K562 (cell line): ENCODE measurements around the gene AKT1. TPM values are rescaled to one million over a fixed set of nuclear protein-coding genes. Genes with fewer than 3 reads are reported as not detected.

Experiments used
- ATAC-seq: fragments of 200-7000 bp; cut with Tn5 transposase; 3 replicates; pipeline ENCODE4 v1.9.1; 2020; ENCODE audit warnings: moderate library complexity
- BruUV-seq: library from RNA; stranded (reverse); fragments of 400-500 nt; replicated peaks from 2 replicates; lab custom pipeline; 2021; lab: Mats Ljungman, UMichigan
- CTCF ChIA-PET: fragments of 300-600 bp; formaldehyde crosslinking; extraction: SDS; loops from one replicate; lab custom pipeline; 2021; ENCODE audit warnings: low intra/inter-chr PET ratio; lab: Yijun Ruan, JAX
- POLR2A ChIA-PET: fragments of 300-600, 350-650 bp; sonication (Branson Sonifier 250); formaldehyde crosslinking; extraction: SDS; loops from one replicate; lab custom pipeline; 2021; ENCODE audit warnings: antibody characterized with exemption, inconsistent platforms; lab: Yijun Ruan, JAX
- DNase-seq, 4 experiments: peaks; one replicate each; pipeline versions ENCODE4 v3.0.0 to v3.0.0-alpha.2; 2011 to 2018; ENCODE audit warnings: low spot score in 3 of 4, mixed read lengths in 3 of 4; ENCODE audit errors: extremely low read depth in 1 of 4
- FAIRE-seq: peaks from 2 replicates; lab custom pipeline; 2011; peaks lifted over from hg19 to GRCh38; lab: Jason Lieb, UNC
- H2AFZ ChIP-seq: 2 replicates; pipeline ENCODE4 v1.6.0; 2011; ENCODE audit warnings: low read depth, low read length, control low read depth, inconsistent platforms
- H3K27ac ChIP-seq: fragments of 200-600 bp; 3 replicates; pipeline ENCODE4 v1.8.0; 2011; ENCODE audit warnings: low read depth, mild to moderate bottlenecking, control low read depth, inconsistent platforms, low read length, moderate library complexity, mixed read lengths; ENCODE audit errors: extremely low read depth
- H3K27me3 ChIP-seq, 2 experiments: fragments of 300-600 bp in 1 of 2; 2 replicates in 1 of 2; 3 replicates in 1 of 2; pipeline versions ENCODE4 v1.6.0 to v1.8.0; 2011; ENCODE audit warnings: inconsistent platforms in 2 of 2, low read length in 2 of 2, mild to moderate bottlenecking in 1 of 2, mixed read lengths in 1 of 2, moderate library complexity in 1 of 2; ENCODE audit not compliant: control insufficient read depth in 2 of 2, insufficient read depth in 2 of 2
- H3K36me3 ChIP-seq: fragments of 300-600 bp; 3 replicates; pipeline ENCODE4 v1.8.0; 2011; ENCODE audit warnings: mild to moderate bottlenecking, low read length, inconsistent platforms; ENCODE audit not compliant: control insufficient read depth, insufficient read depth
- H3K4me1 ChIP-seq, 2 experiments: fragments of 200-600 bp in 1 of 2; replicated peaks in 1 of 2; 2 replicates in 1 of 2; 3 replicates in 1 of 2; pipeline versions ENCODE4 v1.5.1 to v1.8.0; 2011; ENCODE audit warnings: inconsistent platforms in 2 of 2, low read length in 2 of 2, mild to moderate bottlenecking in 1 of 2, mixed read lengths in 1 of 2, moderate library complexity in 1 of 2; ENCODE audit not compliant: control insufficient read depth in 2 of 2, insufficient read depth in 2 of 2
- H3K4me2 ChIP-seq: 2 replicates; pipeline ENCODE4 v1.6.1; 2011; ENCODE audit warnings: low read length, control low read depth, inconsistent platforms, mixed read lengths; ENCODE audit not compliant: insufficient read depth
- H3K4me3 ChIP-seq: fragments of 200-600 bp; sonication (generic), shearing (Covaris generic); 2 replicates; pipeline ENCODE4 v1.5.1; 2016; ENCODE audit warnings: control low read depth, inconsistent platforms
- H3K79me2 ChIP-seq: fragments of 200-600 bp; 3 replicates; pipeline ENCODE4 v1.8.0; 2011; ENCODE audit warnings: low read length, inconsistent platforms; ENCODE audit not compliant: control insufficient read depth, insufficient read depth
- H3K9ac ChIP-seq, 2 experiments: 2 replicates each; pipeline versions ENCODE4 v1.6.0 to v1.6.1; 2011; ENCODE audit warnings: low read depth in 2 of 2, low read length in 2 of 2, control low read depth in 1 of 2, inconsistent platforms in 1 of 2, mild to moderate bottlenecking in 1 of 2, mixed read lengths in 1 of 2; ENCODE audit not compliant: insufficient read depth in 1 of 2
- H3K9me1 ChIP-seq: one replicate; pipeline ENCODE4 v1.6.0; 2011; ENCODE audit warnings: inconsistent platforms, mild to moderate bottlenecking, low read length, moderate library complexity; ENCODE audit not compliant: control insufficient read depth, insufficient read depth
- H3K9me3 ChIP-seq: replicated peaks from 2 replicates; pipeline ENCODE4 v1.5.1; 2011; ENCODE audit warnings: low read depth, low read length, inconsistent platforms; ENCODE audit not compliant: control insufficient read depth, insufficient read depth
- H4K20me1 ChIP-seq: replicated peaks from 2 replicates; pipeline ENCODE4 v1.6.1; 2011; ENCODE audit warnings: low read length, inconsistent platforms, mixed read lengths; ENCODE audit not compliant: control insufficient read depth, insufficient read depth
- HMGXB4 ChIP-seq: sonication (generic); formaldehyde crosslinking; IDR thresholded peaks from 2 replicates; pipeline ENCODE4 v1.8.1; 2023; ENCODE audit warnings: mild to moderate bottlenecking, missing genetic modification reagents
- NCOA4 ChIP-seq: fragments of 450-650 bp; IDR thresholded peaks from 2 replicates; pipeline ENCODE4 v1.6.1; 2018; ENCODE audit warnings: mild to moderate bottlenecking; ENCODE audit not compliant: partially characterized antibody
- PHF20 ChIP-seq: fragments of 450-650 bp; IDR thresholded peaks from 2 replicates; pipeline ENCODE4 v1.6.1; 2018; ENCODE audit not compliant: partially characterized antibody
- PHF21A ChIP-seq: fragments of 450-650 bp; IDR thresholded peaks from 2 replicates; pipeline ENCODE4 v1.6.1; 2017; ENCODE audit warnings: low read depth, borderline replicate concordance
- POLR2AphosphoS2 ChIP-seq: IDR thresholded peaks from 2 replicates; pipeline ENCODE4 v1.6.1; 2012; ENCODE audit warnings: low read length, improper control_type of control experiment
- RBM17 ChIP-seq: fragments of 200-400 bp; formaldehyde crosslinking; IDR thresholded peaks from 2 replicates; pipeline ENCODE4 v1.6.1; 2017; ENCODE audit warnings: low read depth, mild to moderate bottlenecking, low read length, borderline replicate concordance
- TAF9B ChIP-seq: fragments of 450-650 bp; IDR thresholded peaks from 2 replicates; pipeline ENCODE4 v1.6.1; 2018; ENCODE audit warnings: mild to moderate bottlenecking; ENCODE audit not compliant: partially characterized antibody
- TFAP4 ChIP-seq: sonication (generic); formaldehyde crosslinking; IDR thresholded peaks from 2 replicates; pipeline ENCODE4 v1.8.0; 2022; ENCODE audit warnings: missing genetic modification reagents, mild to moderate bottlenecking, moderate library complexity, borderline replicate concordance
- ZNF41 ChIP-seq: fragments of 250-450 bp; sonication (Bioruptor Pico); conservative IDR thresholded peaks from 2 replicates; pipeline ENCODE4 v1.4.0; 2020; ENCODE audit warnings: mild to moderate bottlenecking
- WGBS: fragments of 100-300 bp; shearing (Covaris generic); methylation state at CpG from one replicate; pipeline ENCODE4 v1.1.6; 2016; ENCODE audit warnings: low coverage, mixed read lengths; ENCODE audit not compliant: insufficient coverage; ENCODE audit errors: missing lambda C conversion rate; 5-methylcytosine and 5-hydroxymethylcytosine counted together
- in situ Hi-C: fragments of 300-500 bp; cut with MboI; formaldehyde crosslinking; loops from 4 replicates; pipeline ENCODE4 v1.15.0; 2018; ENCODE audit warnings: inconsistent platforms, mixed read lengths
- intact Hi-C: fragments of 100-400 bp; cut with micrococcal nuclease; formaldehyde crosslinking; loops from 2 replicates; pipeline ENCODE4 v1.14.2; 2022
- polyA plus RNA-seq, 8 experiments: library from polyadenylated mRNA; depleted of rRNA in 4 of 8; stranded (reverse) in 5 of 8; unstranded in 3 of 8; fragments of >200 nt; fragmentation: Nextera tagmentation in 2 of 8; fragmentation: Illumina TruSeq in 1 of 8; extraction: Ambion mirVana in 2 of 8; extraction: Trizol in 1 of 8; gene quantifications; 2 replicates each; pipeline versions ENCODE4 v1.2.1 to v1.2.3, GENCODE V29; 2011 to 2014; ENCODE audit warnings: inconsistent platforms in 1 of 8, missing spikeins in 1 of 8
- total RNA-seq, 7 experiments: library from RNA; depleted of rRNA in 6 of 7; stranded (reverse); fragments of >200 nt in 6 of 7; fragmentation: Illumina TruSeq in 2 of 7; extraction: Trizol in 2 of 7; gene quantifications; 2 replicates each; pipeline versions ENCODE4 v1.2.1 to v1.2.3, GENCODE V29; 2011 to 2021; ENCODE audit warnings: low replicate concordance in 1 of 7

AKT1 gene
- total and polyA plus RNA-seq, 9 of the 15 experiments (the other 6 are each of a cell fraction or from before 2014, with no cell fraction given): 0.49 to 132 (median 75.1) TPM

GRCh38 chr14:104739026-104739425 lies 56.5 kb downstream of the AKT1 start:
- no peak overlapping the region; a peak in 1 of 4 replicates for H3K9ac ChIP-seq
- no peak overlapping the region for H3K27ac ChIP-seq
- no peak overlapping the region for H3K4me3 ChIP-seq
- no peak for TF ChIP-seq NCOA4
- TF ChIP-seq TAF9B: no peak
- no peak for TF ChIP-seq TFAP4 (CRISPR knock-in tag)
- no peak for TF ChIP-seq ZNF41 (CRISPR knock-in tag)
- TF ChIP-seq POLR2AphosphoS2: no peak
- TF ChIP-seq PHF21A: no peak
- TF ChIP-seq RBM17: no peak
- no peak for TF ChIP-seq HMGXB4
- TF ChIP-seq PHF20: no peak
- 42% methylated on average over 6 of the region's 17 CpGs for WGBS
- no peaks in the 10 kb centered on the region for H3K79me2 ChIP-seq
- no peaks in the 10 kb centered on the region for H3K36me3 ChIP-seq
- in situ Hi-C loops: no loop called here
- no peak for ATAC-seq
- H3K27me3 ChIP-seq: no peaks in the 10 kb centered on the region
- no peak for DNase-seq
- no peaks in the 10 kb centered on the region for H3K9me3 ChIP-seq
- intact Hi-C loops: no loop called here
- ChIA-PET CTCF (no interaction called here), POLR2A (interaction anchor here (0.6 to 1.3 kb wide), 2 partner anchors 8 to 11 kb away, joined by 3 to 4 read pairs; no protein-coding TSS in a partner anchor)
- no peaks in the 10 kb centered on the region for H4K20me1 ChIP-seq
- no peaks in the 10 kb centered on the region for H3K9me1 ChIP-seq
- peaks cover 0 to 44% of the 10 kb centered on the region in 2 experiments; a peak in 2 of 5 replicates for H3K4me1 ChIP-seq
- FAIRE-seq: no peak
- BruUV-seq: no TSS peak
- no peak overlapping the region for H2AFZ ChIP-seq
- no peak overlapping the region for H3K4me2 ChIP-seq
